ENCODE results near the gene APPBP2. TPM values are rescaled to one million over a fixed set of nuclear protein-coding genes. Genes with fewer than 3 reads are reported as not detected.

APPBP2 gene
- total RNA-seq, 3 donors from 2014 or later = 16.1 to 21.2 (median 17.8) TPM

GRCh38 chr17:60396412-60396811 is 129.6 kb downstream of the APPBP2 start:
- ATAC-seq (no peak), DNase-seq (no peak)
- H3K27me3 Mint-ChIP-seq (ENCODE audit: low read depth) = no peaks in the 10 kb centered on the region
- H3K9me3 Mint-ChIP-seq = no peaks in the 10 kb centered on the region
- peaks cover 25% of the 10 kb centered on the region for H3K4me1 Mint-ChIP-seq (ENCODE audit: low read depth)
- H3K4me3 Mint-ChIP-seq = no peak overlapping the region
- no peaks in the 10 kb centered on the region for H3K36me3 Mint-ChIP-seq (ENCODE audit: insufficient read depth)

- no peak for DNase-seq
- no peak for ATAC-seq
- Mint-ChIP-seq H3K9me3 (no peaks in the 10 kb centered on the region), H3K4me3 (no peak overlapping the region), H3K4me1 (ENCODE audit: low read depth) (peaks cover 32% of the 10 kb centered on the region), H3K36me3 (ENCODE audit: insufficient read depth) (no peaks in the 10 kb centered on the region), H3K27me3 (ENCODE audit: low read depth) (no peaks in the 10 kb centered on the region)
Observed at GRCh38 chr17:60395508-60396065, 130.5 kb downstream of the APPBP2 start.

GRCh38 chr17:60393840-60394723 is 132.0 kb downstream of the APPBP2 start:
- no peaks in the 10 kb centered on the region for H3K36me3 Mint-ChIP-seq (ENCODE audit: insufficient read depth)
- DNase-seq = no peak
- no peaks in the 10 kb centered on the region for H3K27me3 Mint-ChIP-seq (ENCODE audit: low read depth)
- ATAC-seq = no peak
- peaks cover 41% of the 10 kb centered on the region for H3K4me1 Mint-ChIP-seq (ENCODE audit: low read depth)
- H3K4me3 Mint-ChIP-seq = no peak overlapping the region
- H3K9me3 Mint-ChIP-seq = no peaks in the 10 kb centered on the region

Other genes with a start within 250 kb of the APPBP2 start
- gene USP32, start 134.1 kb downstream of the APPBP2 start, total RNA-seq = 10 to 100 TPM; 20.1 to 22.0 (median 20.9) TPM
- under 1 TPM in 1 of 3 donors, not detected in 2; 0.21 TPM for gene CHCT1, start 103.8 kb downstream of the APPBP2 start, total RNA-seq
- 10 to 100 TPM; 12.0 to 15.7 (median 13.1) TPM for gene PPM1D, start 74.0 kb upstream of the APPBP2 start, total RNA-seq
- 1 to 10 TPM; 3.6 to 4.2 (median 4.1) TPM for gene BCAS3, start 151.6 kb upstream of the APPBP2 start, total RNA-seq

Data from activated T-cell treated with anti-CD3 and anti-CD28 coated beads, Interleukin-2, amount 50 U/mL, for 4 hours (primary cell).